ENCODE measurements around the gene MCC. TPM values are rescaled to one million over a fixed set of nuclear protein-coding genes. Genes with fewer than 3 reads are reported as not detected.

The MCC gene
- total RNA-seq, 1 experiment from 2014 or later, result 7.6 TPM

DNA sequence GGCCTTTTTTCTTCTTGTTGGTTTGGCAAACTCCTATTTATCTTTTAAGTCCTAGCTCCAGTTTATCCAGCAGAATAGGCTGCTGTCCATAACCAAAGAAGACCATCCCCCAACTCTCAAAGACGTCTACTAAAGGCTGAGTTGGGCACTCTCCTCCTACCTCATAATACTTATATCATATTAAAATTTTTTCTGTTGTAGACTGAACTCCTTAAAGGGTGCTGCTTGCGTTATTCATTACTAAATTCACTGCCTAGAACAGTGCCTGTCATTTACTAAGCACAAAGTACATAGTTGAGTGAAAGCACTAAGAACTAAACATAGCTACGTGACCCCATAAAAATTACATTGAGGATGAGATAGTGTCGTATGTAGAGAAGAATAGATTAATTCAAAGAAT is 490.0 kb downstream of the MCC start:
- Histone ChIP-seq H3K9ac (ENCODE audit: extremely low read depth, insufficient read length, low read length) (no peak overlapping the region), H2BK120ac (ENCODE audit: low read depth, low read length, poor library complexity, severe bottlenecking) (no peak overlapping the region), H2BK20ac (ENCODE audit: low read depth, low read length, poor library complexity, severe bottlenecking) (no peak overlapping the region), H3K9me3 (ENCODE audit: control insufficient read depth, low read depth, low read length) (no peaks in the 10 kb centered on the region), H3K23me2 (ENCODE audit: insufficient read length, low read depth, low read length, poor library complexity, severe bottlenecking) (no peaks in the 10 kb centered on the region), H3K23ac (ENCODE audit: insufficient read length, low read depth, low read length) (no peak overlapping the region), H4K8ac (replicated peaks; ENCODE audit: insufficient read length, low read depth, low read length) (no peak overlapping the region), H3K79me1 (ENCODE audit: insufficient read depth, low read depth, low read length, poor library complexity, severe bottlenecking) (no peaks in the 10 kb centered on the region), H2BK15ac (ENCODE audit: low read depth, low read length) (no peak overlapping the region), H2BK12ac (ENCODE audit: insufficient read length, low read depth, low read length) (no peak overlapping the region), H2AK5ac (ENCODE audit: insufficient read length, low read length) (no peak overlapping the region), H3K4me1 (ENCODE audit: insufficient read depth, low read length) (no peaks in the 10 kb centered on the region), H3K4me2 (ENCODE audit: insufficient read depth, insufficient read length, low read length) (no peak overlapping the region), H3T11ph (ENCODE audit: low read length) (no peak overlapping the region), H3K14ac (ENCODE audit: insufficient read depth, low read length) (no peak overlapping the region), H4K91ac (ENCODE audit: insufficient read length, low read depth, low read length) (no peak overlapping the region), H2BK5ac (ENCODE audit: insufficient read length, low read length) (no peak overlapping the region), H3K27me3 (ENCODE audit: insufficient read depth, low read length) (no peaks in the 10 kb centered on the region), H3K4ac (ENCODE audit: low read depth, low read length) (no peak overlapping the region), H3K27ac (ENCODE audit: insufficient read length, low read depth, low read length) (no peak overlapping the region), H4K5ac (ENCODE audit: insufficient read length, low read depth, low read length) (no peak overlapping the region), H3K18ac (ENCODE audit: insufficient read length, low read depth, low read length) (no peak overlapping the region), H4K20me1 (ENCODE audit: control insufficient read depth, insufficient read depth, insufficient read length) (no peaks in the 10 kb centered on the region), H3K79me2 (ENCODE audit: insufficient read depth, low read length) (peaks cover 2% of the 10 kb centered on the region; the same call in 1 of the 2 replicates), H2AFZ (ENCODE audit: low read length) (no peak overlapping the region), H3K56ac (ENCODE audit: insufficient read length, low read depth, low read length) (no peak overlapping the region)
- Mint-ChIP-seq H3K9me3 (no peaks in the 10 kb centered on the region), H3K27ac (peak overlapping the region in 1 of 3 experiments; percentile 81; a peak in 3 of 7 replicates), H3K36me3 (ENCODE audit: insufficient read depth in 1 of 3, low read depth in 3 of 3) (peaks cover 21 to 49% (median 49%) of the 10 kb centered on the region in 3 experiments), H3K27me3 (ENCODE audit: low read depth) (no peaks in the 10 kb centered on the region), H3K4me1 (peaks cover 6 to 9% of the 10 kb centered on the region in 2 experiments), H3K4me3 (no peak overlapping the region)
- DNase-seq, result no peak
- no CpG with 5 or more reads among the region's 4 CpGs for WGBS (ENCODE audit: extremely low coverage, insufficient read length, low lambda C conversion rate)
- TF ChIP-seq, protein P1, sequence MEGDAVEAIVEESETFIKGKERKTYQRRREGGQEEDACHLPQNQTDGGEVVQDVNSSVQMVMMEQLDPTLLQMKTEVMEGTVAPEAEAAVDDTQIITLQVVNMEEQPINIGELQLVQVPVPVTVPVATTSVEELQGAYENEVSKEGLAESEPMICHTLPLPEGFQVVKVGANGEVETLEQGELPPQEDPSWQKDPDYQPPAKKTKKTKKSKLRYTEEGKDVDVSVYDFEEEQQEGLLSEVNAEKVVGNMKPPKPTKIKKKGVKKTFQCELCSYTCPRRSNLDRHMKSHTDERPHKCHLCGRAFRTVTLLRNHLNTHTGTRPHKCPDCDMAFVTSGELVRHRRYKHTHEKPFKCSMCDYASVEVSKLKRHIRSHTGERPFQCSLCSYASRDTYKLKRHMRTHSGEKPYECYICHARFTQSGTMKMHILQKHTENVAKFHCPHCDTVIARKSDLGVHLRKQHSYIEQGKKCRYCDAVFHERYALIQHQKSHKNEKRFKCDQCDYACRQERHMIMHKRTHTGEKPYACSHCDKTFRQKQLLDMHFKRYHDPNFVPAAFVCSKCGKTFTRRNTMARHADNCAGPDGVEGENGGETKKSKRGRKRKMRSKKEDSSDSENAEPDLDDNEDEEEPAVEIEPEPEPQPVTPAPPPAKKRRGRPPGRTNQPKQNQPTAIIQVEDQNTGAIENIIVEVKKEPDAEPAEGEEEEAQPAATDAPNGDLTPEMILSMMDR (conservative IDR thresholded peaks at IDR 0.05), result no peak

Data from H9 (cell line).